ENCODE data around the gene FAM3B. TPM values are rescaled to one million over a fixed set of nuclear protein-coding genes. Genes with fewer than 3 reads are reported as not detected.

The FAM3B gene
- total RNA-seq, 1 experiment from 2014 or later = 59.5 TPM

GRCh38 chr21:41366522-41367151 lies 50.0 kb downstream of the FAM3B start:
- Histone ChIP-seq H3K27me3 (replicated peaks; ENCODE audit: control insufficient read depth, insufficient read depth, low read length) (no peaks in the 10 kb centered on the region), H3K36me3 (ENCODE audit: control insufficient read depth, insufficient read depth, low read length) (no peaks in the 10 kb centered on the region), H3K4me3 (ENCODE audit: low read depth, low read length) (no peak overlapping the region), H3K9me3 (no peaks in the 10 kb centered on the region), H3K4me1 (peaks cover 33% of the 10 kb centered on the region)
- Mint-ChIP-seq H3K4me1 (ENCODE audit: low read depth, unreplicated experiment) (peaks cover 30% of the 10 kb centered on the region), H3K27ac (ENCODE audit: unreplicated experiment) (peak overlapping the region; percentile 85), H3K9me3 (ENCODE audit: unreplicated experiment) (peaks cover 9% of the 10 kb centered on the region), H3K36me3 (ENCODE audit: insufficient read depth, unreplicated experiment) (peaks cover 6% of the 10 kb centered on the region), H3K4me3 (ENCODE audit: unreplicated experiment) (peak overlapping the region; percentile 38), H3K27me3 (ENCODE audit: insufficient read depth, unreplicated experiment) (no peaks in the 10 kb centered on the region)
- peak; percentile 93 to 97 for DNase-seq
- POLR2A ChIA-PET = interaction anchor here (0.5 to 0.8 kb wide), 2 partner anchors 44 to 197 kb away, joined by 7 to 13 read pairs; no protein-coding TSS in a partner anchor
- BruUV-seq (replicated peaks) = no TSS peak
- TF ChIP-seq, protein P1, sequence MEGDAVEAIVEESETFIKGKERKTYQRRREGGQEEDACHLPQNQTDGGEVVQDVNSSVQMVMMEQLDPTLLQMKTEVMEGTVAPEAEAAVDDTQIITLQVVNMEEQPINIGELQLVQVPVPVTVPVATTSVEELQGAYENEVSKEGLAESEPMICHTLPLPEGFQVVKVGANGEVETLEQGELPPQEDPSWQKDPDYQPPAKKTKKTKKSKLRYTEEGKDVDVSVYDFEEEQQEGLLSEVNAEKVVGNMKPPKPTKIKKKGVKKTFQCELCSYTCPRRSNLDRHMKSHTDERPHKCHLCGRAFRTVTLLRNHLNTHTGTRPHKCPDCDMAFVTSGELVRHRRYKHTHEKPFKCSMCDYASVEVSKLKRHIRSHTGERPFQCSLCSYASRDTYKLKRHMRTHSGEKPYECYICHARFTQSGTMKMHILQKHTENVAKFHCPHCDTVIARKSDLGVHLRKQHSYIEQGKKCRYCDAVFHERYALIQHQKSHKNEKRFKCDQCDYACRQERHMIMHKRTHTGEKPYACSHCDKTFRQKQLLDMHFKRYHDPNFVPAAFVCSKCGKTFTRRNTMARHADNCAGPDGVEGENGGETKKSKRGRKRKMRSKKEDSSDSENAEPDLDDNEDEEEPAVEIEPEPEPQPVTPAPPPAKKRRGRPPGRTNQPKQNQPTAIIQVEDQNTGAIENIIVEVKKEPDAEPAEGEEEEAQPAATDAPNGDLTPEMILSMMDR (IDR thresholded peaks at IDR 0.05; ENCODE audit: insufficient read depth in 1 of 2, low read depth in 1 of 2, low read length in 1 of 2, severe bottlenecking in 1 of 2, unreplicated experiment in 1 of 2) = no peak
- CTCF ChIA-PET = interaction anchor here (0.5 to 1.7 kb wide), 4 partner anchors 77 to 196 kb away, joined by 3 to 10 read pairs (median 4); no protein-coding TSS in a partner anchor
- intact Hi-C loops (cut with micrococcal nuclease; ENCODE audit: unreplicated experiment) = loop anchor here (1.0 to 5.0 kb wide), 5 partner anchors 44 to 227 kb away; no protein-coding TSS in a partner anchor

GRCh38 chr21:41367301-41367944 lies 50.8 kb downstream of the FAM3B start:
- no peaks in the 10 kb centered on the region for H3K36me3 ChIP-seq (ENCODE audit: control insufficient read depth, insufficient read depth, low read length)
- H3K4me1 ChIP-seq = peaks cover 33% of the 10 kb centered on the region
- Mint-ChIP-seq H3K27me3 (ENCODE audit: insufficient read depth, unreplicated experiment) (no peaks in the 10 kb centered on the region), H3K36me3 (ENCODE audit: insufficient read depth, unreplicated experiment) (peaks cover 6% of the 10 kb centered on the region), H3K4me1 (ENCODE audit: low read depth, unreplicated experiment) (peaks cover 22% of the 10 kb centered on the region), H3K27ac (ENCODE audit: unreplicated experiment) (peak overlapping the region; percentile 85), H3K9me3 (ENCODE audit: unreplicated experiment) (peaks cover 9% of the 10 kb centered on the region), H3K4me3 (ENCODE audit: unreplicated experiment) (peak overlapping the region; percentile 38)
- ChIA-PET POLR2A (interaction anchor here (0.5 to 0.8 kb wide), 2 partner anchors 45 to 198 kb away, joined by 7 to 13 read pairs; no protein-coding TSS in a partner anchor), CTCF (interaction anchor here (0.5 to 1.7 kb wide), 4 partner anchors 76 to 197 kb away, joined by 3 to 10 read pairs (median 4); no protein-coding TSS in a partner anchor)
- no peak for DNase-seq
- H3K27me3 ChIP-seq (replicated peaks; ENCODE audit: control insufficient read depth, insufficient read depth, low read length) = no peaks in the 10 kb centered on the region
- no peak overlapping the region for H3K4me3 ChIP-seq (ENCODE audit: low read depth, low read length)
- H3K9me3 ChIP-seq = no peaks in the 10 kb centered on the region
- TSS peak; percentile 83 for BruUV-seq (replicated peaks)
- intact Hi-C loops (cut with micrococcal nuclease; ENCODE audit: unreplicated experiment) = loop anchor here (2.0 to 5.0 kb wide), 3 partner anchors 79 to 95 kb away; no protein-coding TSS in a partner anchor
- TF ChIP-seq, protein P1 (IDR thresholded peaks at IDR 0.05; ENCODE audit: insufficient read depth in 1 of 2, low read depth in 1 of 2, low read length in 1 of 2, severe bottlenecking in 1 of 2, unreplicated experiment in 1 of 2) = no peak

DNA sequence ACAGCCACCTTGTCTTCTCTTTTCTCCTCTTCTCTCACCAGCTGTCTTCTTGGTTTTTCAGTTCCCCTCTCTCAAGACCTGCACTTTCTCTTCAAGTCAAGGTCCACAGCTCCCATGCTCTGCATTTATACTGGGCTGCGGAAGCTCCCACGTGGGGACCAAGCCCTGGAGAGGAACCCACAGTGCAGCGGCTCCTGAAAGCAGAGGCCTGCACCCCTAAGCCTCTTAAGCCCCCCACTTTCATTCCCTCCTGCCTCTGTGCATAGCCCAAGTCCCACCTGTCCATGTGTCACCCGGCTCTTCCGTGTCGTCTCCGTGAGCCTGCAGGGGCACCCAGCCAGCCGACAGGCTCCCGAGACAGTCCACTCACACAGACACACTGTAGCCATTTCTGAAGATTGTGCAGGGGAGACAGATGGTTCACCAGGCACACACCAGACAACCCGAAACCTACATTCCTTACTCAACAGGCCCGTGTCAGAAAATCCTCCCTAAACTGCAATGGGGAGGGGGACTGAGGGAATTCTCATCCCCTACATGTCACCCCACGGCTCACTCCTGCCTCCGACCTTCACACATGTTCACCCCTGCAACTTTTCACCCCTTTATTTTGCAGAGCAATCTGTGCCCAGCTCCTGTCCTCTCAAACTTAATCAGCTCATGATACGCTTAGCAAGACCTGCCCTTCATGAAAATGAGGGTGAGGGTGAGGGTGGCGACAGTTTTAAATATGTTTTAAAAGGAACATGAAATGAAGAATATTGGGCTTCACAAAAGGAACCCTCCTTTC lies 51.5 kb downstream of the FAM3B start:
- Histone ChIP-seq H3K4me3 (ENCODE audit: low read depth, low read length) (no peak overlapping the region), H3K27me3 (replicated peaks; ENCODE audit: control insufficient read depth, insufficient read depth, low read length) (no peaks in the 10 kb centered on the region), H3K4me1 (peaks cover 33% of the 10 kb centered on the region), H3K36me3 (ENCODE audit: control insufficient read depth, insufficient read depth, low read length) (no peaks in the 10 kb centered on the region), H3K9me3 (no peaks in the 10 kb centered on the region)
- ChIA-PET POLR2A (no interaction called here), CTCF (interaction anchor here (1.7 kb wide), 1 partner anchor 85 kb away, joined by 10 read pairs; no protein-coding TSS in a partner anchor)
- H3K4me1 Mint-ChIP-seq (ENCODE audit: low read depth, unreplicated experiment) = peaks cover 21% of the 10 kb centered on the region
- H3K9me3 Mint-ChIP-seq (ENCODE audit: unreplicated experiment) = peaks cover 9% of the 10 kb centered on the region
- H3K27me3 Mint-ChIP-seq (ENCODE audit: insufficient read depth, unreplicated experiment) = no peaks in the 10 kb centered on the region
- BruUV-seq (replicated peaks) = no TSS peak
- TF ChIP-seq, protein P1 (IDR thresholded peaks at IDR 0.05; ENCODE audit: insufficient read depth in 1 of 2, low read depth in 1 of 2, low read length in 1 of 2, severe bottlenecking in 1 of 2, unreplicated experiment in 1 of 2) = no peak
- peaks cover 6% of the 10 kb centered on the region for H3K36me3 Mint-ChIP-seq (ENCODE audit: insufficient read depth, unreplicated experiment)
- H3K4me3 Mint-ChIP-seq (ENCODE audit: unreplicated experiment) = no peak overlapping the region
- no peak for DNase-seq
- intact Hi-C loops (cut with micrococcal nuclease; ENCODE audit: unreplicated experiment) = loop anchor here (2.0 to 5.0 kb wide), 3 partner anchors 79 to 94 kb away; no protein-coding TSS in a partner anchor
- peak overlapping the region; percentile 85 for H3K27ac Mint-ChIP-seq (ENCODE audit: unreplicated experiment)

All from Caco-2 (cell line).